Breast epithelium (tissue), 4 donors: ENCODE data around the gene HSPG2. TPM values are rescaled to one million over a fixed set of nuclear protein-coding genes. Genes with fewer than 3 reads are reported as not detected.
"Not testable (repeated sequence)": the region's sequence is repeated elsewhere in the genome, so short reads cannot be mapped to it uniquely, and the experiment has no call there.

Experiments
- DNase-seq, 2 donors: peaks; one replicate each; pipeline ENCODE4 v3.0.0-alpha.2; 2019; ENCODE audit warnings: low spot score in 2 of 2
- H3K27ac ChIP-seq, 2 donors: fragments of 200-600 bp; sonication (generic) in 1 of 2; one replicate each; pipeline ENCODE4 v1.5.1; 2016 to 2019; ENCODE audit warnings: mild to moderate bottlenecking in 1 of 2
- H3K27me3 ChIP-seq, 2 donors: fragments of 200-600 bp; sonication (generic) in 1 of 2; one replicate each; pipeline versions ENCODE4 v1.5.1 to v1.6.0; 2017 to 2019; ENCODE audit warnings: control low read depth in 1 of 2, mild to moderate bottlenecking in 1 of 2
- H3K36me3 ChIP-seq: fragments of 200-600 bp; one replicate; pipeline ENCODE4 v1.5.1; 2019
- H3K4me1 ChIP-seq, 2 donors: fragments of 200-600 bp; sonication (generic); one replicate each; pipeline ENCODE4 v1.5.1; 2016 to 2019; ENCODE audit warnings: control low read depth in 1 of 2
- H3K4me3 ChIP-seq, 3 donors: fragments of 200-600 bp; sonication (generic); 1 replicate in 2 of 3; 2 replicates in 1 of 3; pipeline ENCODE4 v1.5.1; 2016 to 2019; ENCODE audit warnings: mild to moderate bottlenecking in 3 of 3, moderate library complexity in 2 of 3
- H3K9me3 ChIP-seq, 2 donors: fragments of 200-600 bp; sonication (generic) in 1 of 2; one replicate each; pipeline ENCODE4 v1.5.1; 2016 to 2019; ENCODE audit warnings: control low read depth in 1 of 2
- CTCF ChIP-seq, 3 donors: fragments of 450-650 bp; IDR thresholded peaks; one replicate each; pipeline ENCODE4 v1.5.1; 2016 to 2017; ENCODE audit warnings: antibody characterized with exemption in 3 of 3, mild to moderate bottlenecking in 3 of 3, moderate library complexity in 3 of 3
- POLR2A ChIP-seq: fragments of 450-650 bp; IDR thresholded peaks from one replicate; pipeline ENCODE4 v1.6.1; 2016; ENCODE audit warnings: antibody characterized with exemption, mild to moderate bottlenecking, moderate library complexity
- POLR2AphosphoS5 ChIP-seq, 3 donors: sonication (generic); formaldehyde crosslinking; IDR thresholded peaks; one replicate each; pipeline ENCODE4 v1.6.1; 2017; ENCODE audit warnings: antibody characterized with exemption in 3 of 3
- intact Hi-C: fragments of 100-400 bp; cut with DNase I; formaldehyde crosslinking; loops from one replicate; pipeline ENCODE4 v1.15.1; 2023; ENCODE audit warnings: low total_unique reads
- total RNA-seq, 3 donors: library from RNA; depleted of rRNA; stranded (reverse); fragments of >200 nt; gene quantifications; one replicate each; pipeline ENCODE4 v1.1.0, GENCODE V29; 2016

HSPG2 gene
- total RNA-seq, 3 donors from 2014 or later: 48.3 to 219 (median 95.0) TPM

- no peak for DNase-seq
- no peak overlapping the region for H3K27ac ChIP-seq
- no peak overlapping the region for H3K4me3 ChIP-seq
- no peaks in the 10 kb centered on the region for H3K9me3 ChIP-seq
- H3K27me3 ChIP-seq: no peaks in the 10 kb centered on the region
- H3K36me3 ChIP-seq: no peaks in the 10 kb centered on the region
- intact Hi-C loops: no loop called here
- H3K4me1 ChIP-seq: no peaks in the 10 kb centered on the region
- TF ChIP-seq CTCF (IDR thresholded peaks at IDR 0.05) (no peak), POLR2AphosphoS5 (IDR thresholded peaks at IDR 0.05) (no peak), POLR2A (no peak)
Observed at GRCh38 chr1:21950734-21951133, 13.6 kb upstream of the HSPG2 start.

GRCh38 chr1:21946836-21947587, 9.9 kb upstream of the HSPG2 start:
- no peaks in the 10 kb centered on the region for H3K4me1 ChIP-seq
- TF ChIP-seq POLR2AphosphoS5 (IDR thresholded peaks at IDR 0.05) (peak in 1 of 3 donors; percentile 34), POLR2A (no peak), CTCF (IDR thresholded peaks at IDR 0.05) (no peak)
- no peak overlapping the region for H3K4me3 ChIP-seq
- no peaks in the 10 kb centered on the region for H3K27me3 ChIP-seq
- intact Hi-C loops: no loop called here
- H3K27ac ChIP-seq: peak overlapping the region in 1 of 2 donors; percentile 16
- H3K36me3 ChIP-seq: no peaks in the 10 kb centered on the region
- no peaks in the 10 kb centered on the region for H3K9me3 ChIP-seq
- DNase-seq: no peak

GRCh38 chr1:21944733-21945073, 7.6 kb upstream of the HSPG2 start:
- no peaks in the 10 kb centered on the region for H3K9me3 ChIP-seq
- no peaks in the 10 kb centered on the region for H3K4me1 ChIP-seq
- DNase-seq: no peak
- intact Hi-C loops: no loop called here
- H3K27me3 ChIP-seq: no peaks in the 10 kb centered on the region
- H3K27ac ChIP-seq: peak overlapping the region; percentile 60 to 61
- no peak overlapping the region for H3K4me3 ChIP-seq
- TF ChIP-seq POLR2A (no peak), POLR2AphosphoS5 (IDR thresholded peaks at IDR 0.05) (no peak)
- no peaks in the 10 kb centered on the region for H3K36me3 ChIP-seq

GRCh38 chr1:21942959-21943640, 6.0 kb upstream of the HSPG2 start:
- DNase-seq, H3K9me3 ChIP-seq, intact Hi-C loops, H3K27me3 ChIP-seq, H3K27ac ChIP-seq, H3K36me3 ChIP-seq, H3K4me3 ChIP-seq: not testable (repeated sequence)
- peaks cover 8 to 13% of the 10 kb centered on the region in 2 donors for H3K4me1 ChIP-seq

- peaks cover 12 to 13% of the 10 kb centered on the region in 2 donors for H3K4me1 ChIP-seq
- no peak for DNase-seq
- intact Hi-C loops: no loop called here
- H3K9me3 ChIP-seq: no peaks in the 10 kb centered on the region
- TF ChIP-seq POLR2A (no peak), POLR2AphosphoS5 (IDR thresholded peaks at IDR 0.05) (no peak), CTCF (IDR thresholded peaks at IDR 0.05) (no peak)
- H3K27me3 ChIP-seq: no peaks in the 10 kb centered on the region
- H3K4me3 ChIP-seq: no peak overlapping the region
- no peaks in the 10 kb centered on the region for H3K36me3 ChIP-seq
- H3K27ac ChIP-seq: no peak overlapping the region
Observed at GRCh38 chr1:21942464-21942863, 5.4 kb upstream of the HSPG2 start.

- no peak for DNase-seq
- Histone ChIP-seq H3K27ac (no peak overlapping the region), H3K27me3 (no peaks in the 10 kb centered on the region), H3K9me3 (no peaks in the 10 kb centered on the region), H3K4me1 (peaks cover 13 to 15% of the 10 kb centered on the region in 2 donors), H3K4me3 (no peak overlapping the region), H3K36me3 (no peaks in the 10 kb centered on the region)
- intact Hi-C loops: no loop called here
- TF ChIP-seq POLR2AphosphoS5 (IDR thresholded peaks at IDR 0.05) (no peak), POLR2A (no peak), CTCF (IDR thresholded peaks at IDR 0.05) (no peak)
Observed at GRCh38 chr1:21941370-21941769, 4.3 kb upstream of the HSPG2 start.
